Transverse colon (tissue), 4 donors: Measurements from ENCODE around the gene AZU1. TPM values are rescaled to one million over a fixed set of nuclear protein-coding genes. Genes with fewer than 3 reads are reported as not detected.

ENCODE experiments used
- DNase-seq: peaks from one replicate; pipeline ENCODE4 v3.0.0-alpha.2; 2019
- H3K27ac ChIP-seq, 4 donors: fragments of 200-600 bp; sonication (generic); 2 replicates each; pipeline ENCODE4 v1.5.1; 2016 to 2018; ENCODE audit warnings: inconsistent platforms in 4 of 4
- H3K27me3 ChIP-seq: fragments of 200-600 bp; sonication (generic); 2 replicates; pipeline ENCODE4 v1.5.1; 2017; ENCODE audit warnings: inconsistent platforms
- H3K36me3 ChIP-seq, 4 donors: fragments of 200-600 bp; sonication (generic); 2 replicates each; pipeline ENCODE4 v1.5.1; 2017 to 2019; ENCODE audit warnings: inconsistent platforms in 4 of 4
- H3K4me1 ChIP-seq, 4 donors: fragments of 200-600 bp; sonication (generic); 2 replicates each; pipeline ENCODE4 v1.5.1; 2017 to 2020; ENCODE audit warnings: inconsistent platforms in 4 of 4
- H3K4me3 ChIP-seq, 4 donors: fragments of 200-600 bp; sonication (generic); 1 replicate in 1 of 4; 2 replicates in 3 of 4; pipeline versions ENCODE4 v1.5.1 to v1.6.1; 2017 to 2019; ENCODE audit warnings: inconsistent platforms in 4 of 4
- H3K9me3 ChIP-seq, 2 donors: fragments of 200-600 bp; sonication (generic); 2 replicates each; pipeline ENCODE4 v1.5.1; 2017 to 2019; ENCODE audit warnings: inconsistent platforms in 2 of 2
- CTCF ChIP-seq, 5 experiments: fragments of 200-600 bp in 3 of 5; fragments of 450-650 bp in 2 of 5; sonication (generic) in 3 of 5; IDR thresholded peaks; 1 replicate in 2 of 5; 2 replicates in 3 of 5; pipeline ENCODE4 v1.5.1; 2016 to 2017; ENCODE audit warnings: antibody characterized with exemption in 5 of 5, inconsistent platforms in 3 of 5, mild to moderate bottlenecking in 2 of 5, moderate library complexity in 1 of 5
- EP300 ChIP-seq: sonication (generic); formaldehyde crosslinking; IDR thresholded peaks from one replicate; pipeline ENCODE4 v1.6.1; 2017; ENCODE audit warnings: antibody characterized with exemption, low read depth
- POLR2A ChIP-seq: fragments of 450-650 bp; IDR thresholded peaks from one replicate; pipeline ENCODE4 v1.6.1; 2016; ENCODE audit warnings: antibody characterized with exemption, mild to moderate bottlenecking, moderate library complexity
- POLR2AphosphoS5 ChIP-seq, 3 donors: sonication (generic); formaldehyde crosslinking; IDR thresholded peaks; one replicate each; pipeline ENCODE4 v1.6.1; 2016; ENCODE audit warnings: antibody characterized with exemption in 3 of 3
- WGBS, 2 donors: methylation state at CpG; one replicate each; pipeline ENCODE4 v1.1.5; 2018; ENCODE audit warnings: low coverage in 1 of 2; 5-methylcytosine and 5-hydroxymethylcytosine counted together
- in situ Hi-C, 4 donors: fragments of 200-750 bp; cut with MboI; loops; one replicate each; pipeline versions ENCODE4 v1.15.0 to v1.15.1; 2017; ENCODE audit warnings: low sequenced_read_pairs in 3 of 4, low pct_ligation_motif_present in 1 of 4, low pct_unique_long_range_greater_than_20kb in 1 of 4
- intact Hi-C: fragments of 100-400 bp; cut with DNase I; formaldehyde crosslinking; loops from one replicate; pipeline ENCODE4 v1.15.1; 2023; ENCODE audit warnings: low total_unique reads
- total RNA-seq, 4 donors: library from RNA; depleted of rRNA; stranded (reverse); fragments of >200 nt; gene quantifications; one replicate each; pipeline ENCODE4 v1.1.0, GENCODE V29; 2016

The AZU1 gene
- total RNA-seq, 4 donors from 2014 or later: not detected

- DNase-seq: peak; percentile 77
- 0% methylated on average over 40 of the region's 44 CpGs; no CpG with 5 or more reads in 1 of the 2 donors for WGBS, 2 donors
- intact Hi-C loops: no loop called here
These were observed 29.1 kb upstream of the AZU1 start for GRCh38 chr19:798415-799075.

GRCh38 chr19:799076-799881 lies 28.4 kb upstream of the AZU1 start:
- peaks cover 0 to 7% (median 3%) of the 10 kb centered on the region in 4 donors for H3K36me3 ChIP-seq
- H3K4me1 ChIP-seq: peaks cover 39 to 62% (median 55%) of the 10 kb centered on the region in 4 donors
- peak overlapping the region; percentile 94 to 99 (median 96) for H3K4me3 ChIP-seq
- peak; percentile 37 for DNase-seq
- no peak for TF ChIP-seq POLR2A
- TF ChIP-seq CTCF (IDR thresholded peaks at IDR 0.05): no peak
- no peak for TF ChIP-seq POLR2AphosphoS5 (IDR thresholded peaks at IDR 0.05)
- TF ChIP-seq EP300: no peak
- no peaks in the 10 kb centered on the region for H3K27me3 ChIP-seq
- 0 to 9% methylated on average over 2 to 28 of the region's 28 CpGs for WGBS, 2 donors
- intact Hi-C loops: no loop called here
- in situ Hi-C loops: no loop called here
- peak overlapping the region; percentile 98 to 100 (median 100) for H3K27ac ChIP-seq
- H3K9me3 ChIP-seq: no peaks in the 10 kb centered on the region

More at GRCh38 chr19:798415-799075, 29.1 kb upstream of the AZU1 start:
- TF ChIP-seq POLR2AphosphoS5 (IDR thresholded peaks at IDR 0.05) (peak in 2 of 3 donors; percentile 7 to 38), POLR2A (no peak)
- Histone ChIP-seq H3K4me3 (peak overlapping the region; percentile 94 to 99 (median 96)), H3K27me3 (no peaks in the 10 kb centered on the region), H3K27ac (peak overlapping the region; percentile 98 to 100 (median 100)), H3K4me1 (peaks cover 39 to 62% (median 55%) of the 10 kb centered on the region in 4 donors), H3K9me3 (no peaks in the 10 kb centered on the region), H3K36me3 (peaks cover 0 to 2% (median 0%) of the 10 kb centered on the region in 4 donors)
- in situ Hi-C loops: no loop called here

- H3K36me3 ChIP-seq: peaks cover 0 to 20% (median 16%) of the 10 kb centered on the region in 4 donors
- intact Hi-C loops (no loop called here), in situ Hi-C loops (no loop called here)
- WGBS, 2 donors: 23 to 30% methylated on average over 3 to 17 of the region's 17 CpGs
- peaks cover 39 to 61% (median 55%) of the 10 kb centered on the region in 4 donors for H3K4me1 ChIP-seq
- H3K27ac ChIP-seq: peak overlapping the region; percentile 98 to 100 (median 100)
- no peaks in the 10 kb centered on the region for H3K27me3 ChIP-seq
- DNase-seq: peak; percentile 61
- H3K4me3 ChIP-seq: peak overlapping the region in 2 of 4 donors; percentile 97 to 99
- TF ChIP-seq POLR2AphosphoS5 (IDR thresholded peaks at IDR 0.05) (peak in 1 of 3 donors; percentile 22), POLR2A (peak; percentile 14), CTCF (IDR thresholded peaks at IDR 0.05) (no peak)
- no peaks in the 10 kb centered on the region for H3K9me3 ChIP-seq
These were observed 27.1 kb upstream of the AZU1 start for GRCh38 chr19:800360-801029.

GRCh38 chr19:801030-801860 lies 26.4 kb upstream of the AZU1 start:
- Histone ChIP-seq H3K4me1 (peaks cover 39 to 54% (median 51%) of the 10 kb centered on the region in 4 donors), H3K4me3 (peak overlapping the region in 2 of 4 donors; percentile 97 to 99), H3K27me3 (no peaks in the 10 kb centered on the region), H3K27ac (peak overlapping the region; percentile 98 to 100 (median 100)), H3K36me3 (peaks cover 0 to 27% (median 22%) of the 10 kb centered on the region in 4 donors), H3K9me3 (no peaks in the 10 kb centered on the region)
- 37 to 52% methylated on average over 4 to 29 of the region's 29 CpGs for WGBS, 2 donors
- DNase-seq: peak; percentile 60
- in situ Hi-C loops: no loop called here
- TF ChIP-seq POLR2AphosphoS5 (IDR thresholded peaks at IDR 0.05): peak in 1 of 3 donors; percentile 18
- no peak for TF ChIP-seq EP300
- intact Hi-C loops: no loop called here
